Vagina (tissue), 2 donors: Measurements from ENCODE around the gene CDKL5.

Source experiments
- CTCF ChIP-seq, 3 experiments: fragments of 450-650 bp in 2 of 3; fragments of 200-600 bp in 1 of 3; sonication (generic) in 1 of 3; IDR thresholded peaks; one replicate each; pipeline ENCODE4 v1.5.1; 2017 to 2019; ENCODE audit warnings: antibody characterized with exemption in 3 of 3, mild to moderate bottlenecking in 2 of 3, moderate library complexity in 2 of 3
- POLR2A ChIP-seq, 2 donors: fragments of 450-650 bp; IDR thresholded peaks; one replicate each; pipeline ENCODE4 v1.6.1; 2017; ENCODE audit warnings: antibody characterized with exemption in 2 of 2, mild to moderate bottlenecking in 2 of 2, moderate library complexity in 2 of 2
- POLR2AphosphoS5 ChIP-seq, 2 donors: sonication (generic); formaldehyde crosslinking; IDR thresholded peaks; one replicate each; pipeline ENCODE4 v1.9.0; 2017; ENCODE audit warnings: antibody characterized with exemption in 2 of 2, mild to moderate bottlenecking in 2 of 2, low read depth in 1 of 2; ENCODE audit not compliant: insufficient read depth in 1 of 2

GRCh38 chrX:18674788-18675735, 249.7 kb downstream of the CDKL5 start:
- TF ChIP-seq POLR2A (IDR thresholded peaks at IDR 0.05) (peak in 1 of 2 donors; percentile 45), CTCF (IDR thresholded peaks at IDR 0.05) (no peak), POLR2AphosphoS5 (IDR thresholded peaks at IDR 0.05; ENCODE audit: insufficient read depth in 1 of 2, low read depth in 1 of 2) (peak; percentile 56 to 80)
